Pons (tissue), 1 donor: ENCODE results near the gene FOXJ3.

ENCODE experiments used
- DNase-seq: peaks from one replicate; pipeline ENCODE4 v3.0.0-alpha.2; 2016; ENCODE audit warnings: low spot score

The FOXJ3 gene

GRCh38 chr1:42189931-42190853, 144.8 kb downstream of the FOXJ3 start:
- DNase-seq, result no peak

- DNase-seq, result no peak
Measured at GRCh38 chr1:42186152-42186551, 148.9 kb downstream of the FOXJ3 start.

- no peak for DNase-seq
Measured at GRCh38 chr1:42184616-42185015, 150.4 kb downstream of the FOXJ3 start.

GRCh38 chr1:42183957-42184268, 151.1 kb downstream of the FOXJ3 start:
- no peak for DNase-seq

- no peak for DNase-seq
Measured at GRCh38 chr1:42183210-42183956, 151.7 kb downstream of the FOXJ3 start.

- DNase-seq, result no peak
Measured at GRCh38 chr1:42181687-42182086, 153.3 kb downstream of the FOXJ3 start.

DNA sequence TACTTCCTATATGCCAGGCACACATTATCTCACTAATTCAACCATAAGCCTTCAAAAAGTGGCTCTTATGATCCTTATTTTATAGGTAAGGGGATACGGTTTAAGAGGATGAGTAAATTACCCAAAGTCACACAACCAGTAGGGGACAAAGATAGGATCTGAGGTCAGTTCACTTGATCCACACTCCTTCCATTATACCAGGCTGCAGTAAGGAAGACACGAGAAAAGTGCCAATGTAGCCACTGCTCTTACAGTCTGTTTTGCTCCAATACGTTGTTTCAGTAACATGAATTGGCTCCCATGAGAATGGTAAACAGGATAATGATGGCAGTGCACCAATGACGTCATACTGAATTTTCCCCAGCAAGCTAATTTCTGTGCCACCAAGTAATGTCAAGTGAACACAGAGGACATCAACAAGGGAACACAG, 155.1 kb downstream of the FOXJ3 start:
- DNase-seq, result no peak

DNA sequence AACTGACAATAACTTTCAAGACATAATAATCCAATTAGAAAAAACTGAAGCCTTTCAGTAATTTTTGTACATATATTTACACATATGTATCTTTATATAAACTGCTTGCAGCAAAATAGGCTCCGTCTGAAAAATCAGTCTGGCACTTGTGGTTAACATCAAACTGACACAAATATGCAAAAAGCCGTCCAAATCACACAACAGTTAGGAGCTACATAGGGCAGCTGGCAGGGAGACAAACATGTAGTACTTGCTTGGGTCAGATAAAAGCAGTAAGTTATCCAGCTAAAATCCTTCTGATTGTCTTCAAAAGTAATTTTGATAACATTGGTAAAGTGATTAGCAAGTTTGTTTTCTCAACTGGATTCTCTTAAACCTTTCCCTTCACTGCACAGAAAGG, 155.8 kb downstream of the FOXJ3 start:
- DNase-seq, result no peak

DNA sequence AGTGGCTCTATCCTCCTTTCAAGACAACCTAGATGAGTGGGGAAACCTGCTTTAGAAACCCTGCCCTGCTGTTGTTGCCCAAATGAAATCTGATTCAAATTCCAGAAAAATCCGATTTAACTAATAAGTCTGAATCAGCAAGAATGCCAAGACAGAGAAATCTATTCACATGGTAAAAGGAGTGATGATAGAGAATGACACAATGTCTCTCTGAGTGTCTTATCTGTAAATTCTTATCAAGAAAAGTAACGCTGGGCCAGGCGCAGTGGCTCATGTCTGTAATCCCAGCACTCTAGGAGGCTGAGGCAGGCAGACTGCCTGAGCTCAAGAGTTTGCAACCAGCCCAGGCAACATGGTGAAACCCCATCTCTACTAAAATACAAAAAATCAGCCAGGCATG, 156.8 kb downstream of the FOXJ3 start:
- DNase-seq, result no peak

DNA sequence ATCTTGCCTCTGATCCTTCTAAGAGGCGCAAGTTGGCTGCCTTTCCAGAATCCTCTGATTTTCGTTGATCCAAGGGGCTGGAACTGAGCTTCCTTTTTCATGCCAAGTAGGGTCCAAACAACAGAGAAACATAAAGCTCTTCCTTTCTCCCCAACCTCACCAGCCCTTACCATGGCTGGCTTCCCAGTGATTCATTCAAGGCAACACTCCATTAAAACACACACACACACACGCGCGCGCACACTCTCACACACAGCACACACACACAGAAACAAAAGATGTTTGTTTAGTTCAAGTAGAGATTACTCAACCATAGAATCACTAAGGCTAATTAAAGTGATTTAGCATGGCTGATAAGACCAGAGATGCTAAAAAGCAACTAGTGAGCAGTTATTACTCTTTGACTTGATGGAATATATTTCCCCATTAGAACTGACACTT, 157.5 kb downstream of the FOXJ3 start:
- peak; percentile 87 for DNase-seq

GRCh38 chr1:42176902-42177519, 158.0 kb downstream of the FOXJ3 start:
- peak; percentile 65 for DNase-seq

DNA sequence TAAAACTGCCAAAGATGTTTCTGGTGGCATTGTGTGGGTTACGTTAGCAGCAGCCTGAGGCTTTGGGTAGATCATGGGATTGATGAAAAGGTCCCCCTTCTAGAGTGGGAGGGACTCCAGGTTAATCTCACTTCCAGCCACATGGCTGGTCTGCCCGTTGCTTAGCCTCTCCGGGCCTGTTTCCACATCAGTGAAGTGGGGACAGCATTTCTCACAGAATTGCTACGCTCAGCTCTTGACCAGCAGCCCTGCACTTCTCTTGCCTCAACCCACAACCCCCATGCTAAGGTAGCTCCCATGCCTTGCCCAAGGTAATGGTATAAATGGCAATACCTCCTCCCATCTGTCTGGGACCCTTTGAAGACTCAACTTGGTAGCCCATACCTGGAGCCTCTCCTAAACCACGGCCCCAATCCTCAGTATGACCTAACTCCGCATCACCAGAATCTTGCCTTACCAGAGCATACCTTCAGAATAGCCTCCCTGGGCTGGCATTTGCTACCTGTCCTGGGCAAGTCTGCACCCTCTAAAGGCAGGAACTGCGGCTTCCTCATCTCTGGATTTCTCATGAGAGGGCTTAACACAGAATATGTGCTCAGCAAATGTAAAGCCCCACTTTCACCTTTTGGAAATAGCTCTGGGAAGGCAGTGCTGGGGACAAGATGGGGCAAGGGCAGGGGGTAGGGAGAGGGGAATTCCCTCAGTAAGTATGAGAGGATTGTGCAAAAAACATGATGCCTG, 159.6 kb downstream of the FOXJ3 start:
- no peak for DNase-seq

DNA sequence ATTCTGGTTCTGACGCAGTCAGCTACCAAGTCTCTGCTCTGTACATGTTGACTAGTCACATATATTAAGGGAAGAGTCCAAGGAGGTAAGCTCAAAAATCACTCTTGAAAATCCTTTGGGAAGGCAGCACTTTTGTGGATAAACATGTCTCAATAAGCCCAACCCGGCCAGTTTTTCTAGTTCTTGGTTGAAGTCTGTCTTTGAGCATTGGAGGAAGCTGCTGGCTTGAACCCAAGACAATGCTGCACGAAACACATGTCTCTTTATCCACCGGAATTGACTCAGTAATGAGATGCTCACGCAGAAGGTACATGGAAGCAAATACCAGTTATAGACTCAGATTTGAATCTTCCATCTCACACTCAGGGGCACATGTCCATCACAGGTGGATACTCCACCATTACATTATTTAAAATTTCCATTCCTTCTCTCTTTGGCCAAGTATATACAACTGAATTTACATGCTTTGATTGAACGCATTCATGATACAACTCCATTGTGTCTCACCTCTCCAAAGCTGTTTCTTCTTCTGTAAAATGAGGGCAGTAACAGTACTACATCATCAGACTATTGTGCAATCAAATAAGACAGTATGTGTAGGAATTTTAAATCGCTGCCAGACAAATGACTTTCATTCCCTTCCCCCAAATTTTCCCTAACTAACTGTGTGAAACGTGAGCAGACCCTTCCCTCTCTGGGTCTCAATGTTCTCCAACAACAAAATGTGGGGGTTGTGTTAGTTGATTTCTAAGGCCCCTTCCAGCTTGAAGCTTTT, 160.9 kb downstream of the FOXJ3 start:
- peak; percentile 34 for DNase-seq

- peak; percentile 51 for DNase-seq
Measured at GRCh38 chr1:42173155-42173933, 161.7 kb downstream of the FOXJ3 start.

DNA sequence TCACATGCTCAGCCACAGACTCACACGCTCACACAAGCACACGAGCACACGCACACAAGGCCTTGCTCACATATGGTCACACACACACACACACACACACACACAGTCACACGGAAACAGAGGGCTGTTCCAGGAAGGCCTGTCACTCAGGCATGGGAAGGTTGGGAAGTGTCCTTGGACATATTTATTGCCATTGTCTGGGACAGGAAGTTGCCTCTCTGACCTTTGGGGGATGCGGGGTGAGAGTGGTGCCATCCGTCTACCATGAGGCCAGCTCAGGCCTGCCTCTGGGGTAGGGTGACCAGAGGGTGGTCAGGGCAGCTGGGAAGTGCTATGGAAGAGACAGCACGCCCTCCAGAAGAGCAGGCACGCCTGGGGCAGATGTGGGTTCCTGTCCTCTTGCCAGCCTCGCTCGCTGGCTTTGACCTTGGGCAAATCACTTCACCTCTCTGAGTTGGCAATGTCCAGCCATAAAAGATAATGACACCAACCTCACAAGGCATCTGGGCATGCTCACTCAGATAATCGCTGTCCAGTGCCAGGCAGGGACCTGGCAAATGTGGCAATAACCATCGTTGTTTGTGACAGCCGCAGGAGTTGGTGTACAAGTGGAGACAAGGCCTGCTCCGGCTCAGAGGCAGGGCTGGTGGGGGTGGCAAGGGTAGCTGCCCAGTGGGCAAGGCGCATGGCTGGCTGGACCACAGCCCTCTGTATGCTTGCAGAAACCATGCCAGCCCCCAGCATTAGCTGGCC, 162.5 kb downstream of the FOXJ3 start:
- DNase-seq, result peak; percentile 19

DNA sequence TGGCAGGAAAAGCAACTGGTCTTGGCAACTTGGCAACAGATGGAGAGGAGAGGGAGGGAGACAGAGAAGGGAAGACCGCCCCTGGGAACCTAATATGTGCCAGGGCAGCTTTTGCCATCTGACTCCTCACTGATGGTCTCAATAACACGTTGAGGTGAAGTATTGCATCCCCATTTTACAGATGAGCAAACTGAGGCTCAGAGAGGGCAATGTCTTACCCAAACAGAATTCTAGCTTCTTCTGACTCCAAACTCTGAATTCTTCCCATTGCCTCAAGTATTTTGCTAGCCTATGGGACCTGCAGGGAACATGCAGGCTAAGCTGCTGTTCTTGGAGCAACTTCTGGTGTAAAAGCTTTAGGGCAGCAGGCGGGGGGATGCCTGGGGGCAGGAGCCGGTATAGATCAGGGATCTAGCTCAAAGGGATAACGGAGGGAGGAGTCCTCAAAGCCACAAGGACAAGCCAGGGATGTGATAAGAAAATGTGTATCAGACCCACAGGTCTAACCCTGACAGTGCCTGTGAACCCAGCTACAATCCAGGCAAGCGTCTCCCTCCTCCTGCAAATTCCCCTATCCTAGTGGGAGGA, 163.3 kb downstream of the FOXJ3 start:
- no peak for DNase-seq

DNA sequence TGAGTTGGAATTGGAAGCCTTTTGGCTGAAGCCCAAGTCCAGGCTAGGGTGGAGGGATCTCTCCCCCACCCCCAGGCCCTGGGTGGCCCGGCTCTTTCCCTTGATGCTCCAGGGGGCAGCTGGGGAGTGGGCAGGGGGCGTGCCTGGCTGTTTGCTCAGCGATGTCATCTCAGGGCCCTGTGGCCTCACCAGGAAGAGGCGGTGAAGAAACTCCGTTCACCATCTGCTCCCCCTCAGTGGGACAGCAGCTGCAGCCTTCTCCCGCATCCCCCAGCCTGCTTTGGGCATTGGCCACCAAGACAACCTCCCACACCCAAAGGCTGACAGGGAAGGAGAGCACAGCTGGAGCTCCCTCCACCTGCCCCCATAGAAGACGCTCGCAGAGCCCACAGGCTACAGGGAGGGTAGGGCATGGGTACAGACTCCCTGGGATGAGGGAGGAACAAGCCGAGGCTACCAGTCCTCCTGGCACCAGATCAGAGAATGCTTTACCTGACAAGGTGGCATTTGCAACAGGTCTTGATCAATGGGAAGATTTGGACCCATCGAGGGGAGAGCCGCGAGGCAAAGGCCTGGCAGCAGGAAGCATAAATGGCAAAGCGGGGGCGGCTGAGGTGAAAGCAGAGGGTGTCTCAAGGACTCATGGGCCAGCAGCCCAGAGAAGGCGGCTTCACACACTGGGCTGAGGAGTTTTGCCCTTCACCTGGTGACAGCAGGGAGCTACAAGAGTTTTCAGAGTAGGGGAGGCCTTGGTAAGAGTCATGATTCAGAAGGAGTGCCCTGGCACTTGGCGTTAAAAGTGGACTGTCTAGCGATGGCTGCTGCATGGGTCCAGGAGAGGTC, 164.0 kb downstream of the FOXJ3 start:
- DNase-seq, result no peak

- no peak for DNase-seq
Measured at GRCh38 chr1:42168763-42169162, 166.3 kb downstream of the FOXJ3 start.

- DNase-seq, result no peak
Measured at GRCh38 chr1:42168391-42168670, 166.7 kb downstream of the FOXJ3 start.
